PFSK-1 (cell line): ENCODE measurements around the gene IGSF11.

Experiments
- FOXP2 ChIP-seq: optimal IDR thresholded peaks from 2 replicates; pipeline ENCODE3; 2011; ENCODE audit warnings: borderline replicate concordance, control low read depth, inconsistent platforms; ENCODE audit not compliant: insufficient read depth; ENCODE audit errors: extremely low read length, extremely low read depth
- POLR2AphosphoS5 ChIP-seq: IDR thresholded peaks from 2 replicates; pipeline ENCODE4 v1.6.1; 2012; ENCODE audit warnings: low read depth, mild to moderate bottlenecking, control low read depth, low read length, moderate library complexity
- REST ChIP-seq, 2 experiments: IDR thresholded peaks; 2 replicates each; pipeline versions ENCODE4 v1.6.1 to v1.8.0; 2011 to 2012; ENCODE audit warnings: low read depth in 2 of 2, low read length in 2 of 2, control low read depth in 1 of 2, inconsistent platforms in 1 of 2, mild to moderate bottlenecking in 1 of 2, moderate library complexity in 1 of 2; ENCODE audit not compliant: insufficient read depth in 1 of 2
- SIN3A ChIP-seq: IDR thresholded peaks from 2 replicates; pipeline ENCODE4 v1.6.1; 2012; ENCODE audit warnings: mild to moderate bottlenecking, low read length, moderate library complexity, borderline replicate concordance; ENCODE audit not compliant: insufficient read depth
- TAF1 ChIP-seq: IDR thresholded peaks from 2 replicates; pipeline ENCODE4 v1.6.1; 2012; ENCODE audit warnings: low read length, control low read depth, borderline replicate concordance; ENCODE audit not compliant: insufficient read depth

Gene IGSF11

GRCh38 chr3:118850687-118851086 is 184.0 kb downstream of the IGSF11 start:
- TF ChIP-seq REST (IDR thresholded peaks at IDR 0.05; ENCODE audit: insufficient read depth in 1 of 2, low read depth in 2 of 2, low read length in 2 of 2) (no peak), POLR2AphosphoS5 (no peak), TAF1 (no peak), FOXP2 (no peak), SIN3A (no peak)
